Cardiac muscle cell (in vitro differentiated cells and primary cell): Measurements from ENCODE around the gene KLK5. TPM values are rescaled to one million over a fixed set of nuclear protein-coding genes. Genes with fewer than 3 reads are reported as not detected.
"Not testable (repeated sequence)": the region's sequence is repeated elsewhere in the genome, so short reads cannot be mapped to it uniquely, and the experiment has no call there.

ENCODE experiments used
- DNase-seq, 2 donors: peaks; one replicate each; pipeline versions ENCODE4 v3.0.0 to v3.0.0-alpha.2; 2010 to 2017; ENCODE audit warnings: low read depth in 1 of 2, low spot score in 1 of 2
- H3K27ac ChIP-seq: fragments of 200-600 bp; sonication (generic); 2 replicates; pipeline ENCODE4 v1.5.1; 2016
- H3K27me3 ChIP-seq: fragments of 200-600 bp; sonication (generic); 2 replicates; pipeline ENCODE4 v1.6.0; 2016; ENCODE audit warnings: control low read depth
- H3K36me3 ChIP-seq: fragments of 200-600 bp; sonication (generic); 2 replicates; pipeline ENCODE4 v1.5.1; 2016; ENCODE audit warnings: control low read depth
- H3K4me1 ChIP-seq: fragments of 200-600 bp; sonication (generic); 2 replicates; pipeline ENCODE4 v1.8.1; 2017; ENCODE audit warnings: low read depth, mild to moderate bottlenecking, mixed run types
- H3K4me3 ChIP-seq: fragments of 200-600 bp; sonication (generic); 2 replicates; pipeline ENCODE4 v1.5.1; 2016; ENCODE audit warnings: mild to moderate bottlenecking
- H3K9me3 ChIP-seq: fragments of 200-600 bp; sonication (generic); 2 replicates; pipeline ENCODE4 v1.5.1; 2017; ENCODE audit warnings: low read depth, mild to moderate bottlenecking, control low read depth
- CTCF ChIP-seq: IDR thresholded peaks from 2 replicates; pipeline ENCODE4 v1.5.1; 2012; ENCODE audit warnings: low read depth, mild to moderate bottlenecking, low read length
- polyA plus RNA-seq: library from polyadenylated mRNA; unstranded; fragments of >200 nt; fragmentation: Nextera tagmentation; extraction: Ambion mirVana; gene quantifications from 2 replicates; pipeline ENCODE4 v1.2.1, GENCODE V29; 2016
- total RNA-seq: library from RNA; depleted of rRNA; stranded (reverse); fragments of >200 nt; gene quantifications from 2 replicates; pipeline ENCODE4 v1.2.3, GENCODE V29; 2016

KLK5 gene
- total and polyA plus RNA-seq, 2 experiments from 2014 or later = not detected

- Histone ChIP-seq H3K36me3 (no peaks in the 10 kb centered on the region), H3K27me3 (no peaks in the 10 kb centered on the region), H3K4me1 (no peaks in the 10 kb centered on the region), H3K27ac (no peak overlapping the region), H3K4me3 (no peak overlapping the region), H3K9me3 (no peaks in the 10 kb centered on the region)
- DNase-seq = no peak
- TF ChIP-seq CTCF = no peak
These were observed 45.8 kb upstream of the KLK5 start for GRCh38 chr19:50998686-50999085.

- H3K27me3 ChIP-seq = no peaks in the 10 kb centered on the region
- H3K27ac ChIP-seq = no peak overlapping the region
These were observed 45.2 kb upstream of the KLK5 start for GRCh38 chr19:50998061-50998460.

GRCh38 chr19:50994129-50994528, 41.3 kb upstream of the KLK5 start:
- no peak for DNase-seq
- Histone ChIP-seq H3K9me3 (no peaks in the 10 kb centered on the region), H3K27ac (no peak overlapping the region), H3K36me3 (no peaks in the 10 kb centered on the region), H3K27me3 (no peaks in the 10 kb centered on the region), H3K4me1 (no peaks in the 10 kb centered on the region), H3K4me3 (no peak overlapping the region)
- TF ChIP-seq CTCF = no peak

More at GRCh38 chr19:50998061-50998460, 45.2 kb upstream of the KLK5 start:
- no peak for DNase-seq
- H3K36me3 ChIP-seq = no peaks in the 10 kb centered on the region
- no peaks in the 10 kb centered on the region for H3K9me3 ChIP-seq
- H3K4me1 ChIP-seq = no peaks in the 10 kb centered on the region
- no peak overlapping the region for H3K4me3 ChIP-seq
- no peak for TF ChIP-seq CTCF

GRCh38 chr19:50992666-50993035, 39.8 kb upstream of the KLK5 start:
- DNase-seq = no peak

GRCh38 chr19:50984416-50984815, 31.6 kb upstream of the KLK5 start:
- not testable (repeated sequence) for H3K27ac ChIP-seq, H3K4me3 ChIP-seq, H3K9me3 ChIP-seq, H3K36me3 ChIP-seq, H3K4me1 ChIP-seq, DNase-seq
- H3K27me3 ChIP-seq = peaks cover 36% of the 10 kb centered on the region

More at GRCh38 chr19:50992666-50993035, 39.8 kb upstream of the KLK5 start:
- TF ChIP-seq CTCF = no peak
- H3K27me3 ChIP-seq = peaks cover 7% of the 10 kb centered on the region
- H3K27ac ChIP-seq = no peak overlapping the region
- no peaks in the 10 kb centered on the region for H3K4me1 ChIP-seq
- H3K4me3 ChIP-seq = no peak overlapping the region
- H3K36me3 ChIP-seq = no peaks in the 10 kb centered on the region
- no peaks in the 10 kb centered on the region for H3K9me3 ChIP-seq

GRCh38 chr19:50983625-50984292, 30.9 kb upstream of the KLK5 start, which contains the start of gene KLK7:
TSS of gene KLK7 (minus strand) at chr19:50983917. CDS start at chr19:50982399, 1,518 bp downstream.
- no peak for TF ChIP-seq CTCF
- no peak within 1 kb of the TSS for H3K27ac ChIP-seq
- H3K36me3 ChIP-seq = no peaks in the 10 kb centered on the region
- no peak within 1 kb of the TSS for H3K4me3 ChIP-seq
- H3K9me3 ChIP-seq = no peaks in the 10 kb centered on the region
- H3K4me1 ChIP-seq = no peaks in the 10 kb centered on the region
- DNase-seq = no peak
- H3K27me3 ChIP-seq = peaks cover 34% of the 10 kb centered on the region
